ENCODE data around the gene ANKRD28. TPM values are rescaled to one million over a fixed set of nuclear protein-coding genes. Genes with fewer than 3 reads are reported as not detected.

Gene ANKRD28
- total and polyA plus RNA-seq, 2 donors from 2014 or later = 9.8 to 72.4 TPM

DNA sequence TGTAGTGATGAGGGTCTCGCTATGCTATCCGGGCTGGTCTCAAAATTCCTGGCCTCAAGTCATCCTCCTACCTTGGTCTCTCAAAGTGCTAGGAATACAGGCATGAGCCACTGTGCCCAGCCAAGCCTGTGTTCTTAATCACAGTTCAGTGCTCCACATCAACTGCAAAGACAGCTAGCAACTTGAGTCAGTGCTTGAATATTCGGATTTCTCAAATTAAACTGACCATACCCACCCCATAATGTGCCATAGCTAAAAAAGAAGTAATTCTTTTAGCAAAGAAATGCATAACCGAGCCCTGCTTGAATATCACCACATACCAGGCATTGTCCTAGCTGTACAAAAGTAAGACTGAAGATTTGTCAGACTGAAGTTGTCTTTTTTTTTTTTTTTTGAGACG lies 107.0 kb downstream of the ANKRD28 start:
- no peak overlapping the region for H3K4me3 ChIP-seq (ENCODE audit: low read length in 3 of 3)
- TF ChIP-seq CTCF (IDR thresholded peaks at IDR 0.05; ENCODE audit: borderline replicate concordance, extremely low read depth, insufficient read depth) = no peak
- H3K36me3 ChIP-seq (ENCODE audit: control insufficient read depth in 2 of 3, insufficient read depth in 3 of 3, low read length in 3 of 3) = peaks cover 0 to 5% (median 4%) of the 10 kb centered on the region in 3 donors
- H3K27me3 ChIP-seq (ENCODE audit: control insufficient read depth, insufficient read depth, low read length) = no peaks in the 10 kb centered on the region
- no peak overlapping the region for H3K27ac ChIP-seq (ENCODE audit: low read depth in 2 of 2, low read length in 2 of 2)
- H3K9me3 ChIP-seq (ENCODE audit: control insufficient read depth in 2 of 3, insufficient read depth in 1 of 3, low read length in 3 of 3) = no peaks in the 10 kb centered on the region
- no peak for FAIRE-seq
- intact Hi-C loops (cut with DNase I) = no loop called here
- H3K4me1 ChIP-seq (ENCODE audit: control insufficient read depth in 2 of 3, insufficient read depth in 2 of 3, low read depth in 1 of 3, low read length in 3 of 3) = no peaks in the 10 kb centered on the region
- no peak for DNase-seq
- no peak overlapping the region for H3K9ac ChIP-seq (ENCODE audit: low read length in 3 of 3)

DNA sequence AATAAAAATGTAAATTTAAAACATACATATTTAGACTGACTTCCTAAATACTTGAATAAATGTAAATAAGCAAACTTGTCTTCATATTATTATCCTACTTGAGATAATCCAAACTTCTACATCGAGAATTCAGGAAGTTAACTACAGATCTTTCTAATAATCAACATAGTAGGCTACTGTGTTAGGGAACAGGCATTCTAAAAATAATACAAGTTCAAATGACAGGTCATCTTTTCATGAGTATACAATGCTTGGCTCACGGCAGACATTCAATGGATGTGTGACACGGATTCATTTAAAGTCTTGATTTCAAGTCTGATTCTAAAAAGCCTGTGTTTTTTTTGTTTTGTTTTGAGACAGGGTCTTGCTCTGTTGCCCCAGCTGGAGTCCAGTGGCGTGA lies 107.5 kb downstream of the ANKRD28 start:
- no peak overlapping the region for H3K27ac ChIP-seq (ENCODE audit: low read depth in 2 of 2, low read length in 2 of 2)
- H3K9me3 ChIP-seq (ENCODE audit: control insufficient read depth in 2 of 3, insufficient read depth in 1 of 3, low read length in 3 of 3) = no peaks in the 10 kb centered on the region
- no peaks in the 10 kb centered on the region for H3K27me3 ChIP-seq (ENCODE audit: control insufficient read depth, insufficient read depth, low read length)
- H3K4me1 ChIP-seq (ENCODE audit: control insufficient read depth in 2 of 3, insufficient read depth in 2 of 3, low read depth in 1 of 3, low read length in 3 of 3) = no peaks in the 10 kb centered on the region
- FAIRE-seq (no peak), DNase-seq (no peak)
- intact Hi-C loops (cut with DNase I) = no loop called here
- peaks cover 0 to 5% (median 4%) of the 10 kb centered on the region in 3 donors for H3K36me3 ChIP-seq (ENCODE audit: control insufficient read depth in 2 of 3, insufficient read depth in 3 of 3, low read length in 3 of 3)
- TF ChIP-seq CTCF (IDR thresholded peaks at IDR 0.05; ENCODE audit: borderline replicate concordance, extremely low read depth, insufficient read depth) = no peak
- no peak overlapping the region for H3K4me3 ChIP-seq (ENCODE audit: low read length in 3 of 3)
- no peak overlapping the region for H3K9ac ChIP-seq (ENCODE audit: low read length in 3 of 3)

DNA sequence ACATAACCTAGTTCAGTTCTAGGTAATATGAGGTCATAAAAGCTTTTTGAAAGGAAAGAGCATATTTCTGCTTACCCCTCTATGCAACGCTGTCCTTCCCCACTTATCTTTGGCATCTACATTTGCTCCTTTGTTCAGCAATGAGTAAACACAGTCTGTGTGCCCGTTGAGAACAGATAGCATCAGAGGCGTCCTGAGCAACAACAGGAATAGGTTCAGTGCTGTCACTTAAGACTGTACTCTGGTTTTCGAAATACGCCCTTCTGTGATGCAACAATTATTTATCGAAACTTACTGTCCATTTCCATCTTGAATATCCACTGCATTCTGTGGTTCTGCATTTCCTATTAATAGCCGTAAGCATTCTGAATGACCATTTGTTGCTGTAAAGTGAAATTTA lies 111.9 kb downstream of the ANKRD28 start:
- TF ChIP-seq CTCF (IDR thresholded peaks at IDR 0.05; ENCODE audit: borderline replicate concordance, extremely low read depth, insufficient read depth) = no peak
- no peak for FAIRE-seq
- no peak for DNase-seq
- H3K27ac ChIP-seq (ENCODE audit: low read depth in 2 of 2, low read length in 2 of 2) = no peak overlapping the region
- H3K27me3 ChIP-seq (ENCODE audit: control insufficient read depth, insufficient read depth, low read length) = no peaks in the 10 kb centered on the region
- H3K36me3 ChIP-seq (ENCODE audit: control insufficient read depth in 2 of 3, insufficient read depth in 3 of 3, low read length in 3 of 3) = peaks cover 5 to 10% (median 7%) of the 10 kb centered on the region in 3 donors
- no peak overlapping the region for H3K9ac ChIP-seq (ENCODE audit: low read length in 3 of 3)
- no peaks in the 10 kb centered on the region for H3K4me1 ChIP-seq (ENCODE audit: control insufficient read depth in 2 of 3, insufficient read depth in 2 of 3, low read depth in 1 of 3, low read length in 3 of 3)
- H3K4me3 ChIP-seq (ENCODE audit: low read length in 3 of 3) = no peak overlapping the region
- H3K9me3 ChIP-seq (ENCODE audit: control insufficient read depth in 2 of 3, insufficient read depth in 1 of 3, low read length in 3 of 3) = no peaks in the 10 kb centered on the region
- intact Hi-C loops (cut with DNase I) = no loop called here

- H3K9me3 ChIP-seq (ENCODE audit: control insufficient read depth in 2 of 3, insufficient read depth in 1 of 3, low read length in 3 of 3) = no peaks in the 10 kb centered on the region
- DNase-seq (no peak), FAIRE-seq (no peak)
- H3K4me3 ChIP-seq (ENCODE audit: low read length in 3 of 3) = no peak overlapping the region
- no peak overlapping the region for H3K27ac ChIP-seq (ENCODE audit: low read depth in 2 of 2, low read length in 2 of 2)
- peaks cover 5 to 15% (median 9%) of the 10 kb centered on the region in 3 donors for H3K36me3 ChIP-seq (ENCODE audit: control insufficient read depth in 2 of 3, insufficient read depth in 3 of 3, low read length in 3 of 3)
- H3K27me3 ChIP-seq (ENCODE audit: control insufficient read depth, insufficient read depth, low read length) = no peaks in the 10 kb centered on the region
- H3K4me1 ChIP-seq (ENCODE audit: control insufficient read depth in 2 of 3, insufficient read depth in 2 of 3, low read depth in 1 of 3, low read length in 3 of 3) = no peaks in the 10 kb centered on the region
- TF ChIP-seq CTCF (IDR thresholded peaks at IDR 0.05; ENCODE audit: borderline replicate concordance, extremely low read depth, insufficient read depth) = no peak
- intact Hi-C loops (cut with DNase I) = no loop called here
- no peak overlapping the region for H3K9ac ChIP-seq (ENCODE audit: low read length in 3 of 3)
Observed at GRCh38 chr3:15683253-15683652, 114.5 kb downstream of the ANKRD28 start.

Measured in kidney (tissue), 14 donors.